GM23248 (cell line): ENCODE data around the gene KCNMA1.

ENCODE experiments used
- EZH2 ChIP-seq: fragments of 200-600 bp; sonication (generic); IDR thresholded peaks from 2 replicates; pipeline ENCODE4 v1.6.1; 2018; ENCODE audit warnings: antibody characterized with exemption, mild to moderate bottlenecking; ENCODE audit not compliant: insufficient read depth, poor library complexity, severe bottlenecking
- EZH2phosphoT487 ChIP-seq: fragments of 200-600 bp; sonication (generic); IDR thresholded peaks from 2 replicates; pipeline ENCODE4 v1.6.1; 2018; ENCODE audit warnings: antibody characterized with exemption, moderate library complexity, mild to moderate bottlenecking, low read depth; ENCODE audit not compliant: insufficient read depth

DNA sequence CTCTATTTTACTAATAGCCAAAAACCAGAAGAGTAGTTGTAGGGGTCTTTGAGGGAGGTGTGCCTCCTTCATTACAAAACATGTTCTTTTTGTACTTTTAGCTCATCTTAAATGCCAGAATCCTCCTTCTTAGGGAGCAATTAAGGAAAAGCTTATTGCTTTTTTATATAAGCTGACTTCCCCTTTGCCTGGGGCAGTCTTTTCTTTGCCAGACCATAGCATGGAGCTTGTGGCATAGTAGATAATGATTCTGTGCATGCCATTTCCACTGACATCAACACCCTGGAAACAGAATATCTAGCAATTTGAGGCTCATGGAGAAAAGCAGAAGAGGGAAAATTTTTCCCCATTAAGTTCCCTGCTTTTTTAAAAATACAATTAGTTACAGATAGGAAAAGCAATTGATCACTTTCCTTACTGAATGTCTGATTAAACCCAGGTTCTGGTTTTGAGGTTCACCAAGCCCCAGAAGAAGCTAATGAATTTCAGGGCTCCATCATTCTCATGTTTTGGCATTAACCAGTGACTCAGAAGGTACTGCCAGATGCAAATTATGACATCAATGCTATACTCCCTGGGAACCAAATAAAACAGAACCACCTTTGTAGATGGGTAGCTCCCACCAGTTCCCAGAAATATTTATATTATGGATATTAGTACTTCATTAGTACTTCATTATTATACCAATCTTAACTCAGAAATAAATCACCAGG is 410.6 kb downstream of the KCNMA1 start:
- TF ChIP-seq EZH2phosphoT487 = no peak
- no peak for TF ChIP-seq EZH2
